SK-N-MC (cell line): ENCODE measurements around the gene SYNPO.
A peak's percentile ranks its signal among the peaks of the same experiment; 100 is the strongest.

Experiments used
- DNase-seq: peaks from one replicate; pipeline ENCODE4 v3.0.0-alpha.2; 2011; ENCODE audit warnings: low read depth, low spot score
- H3K27ac ChIP-seq: fragments of 200-600 bp; sonication (generic); 2 replicates; pipeline ENCODE4 v1.5.1; 2016; ENCODE audit warnings: mixed run types
- H3K36me3 ChIP-seq: fragments of 200-600 bp; sonication (generic); 2 replicates; pipeline ENCODE4 v1.6.1; 2017; ENCODE audit warnings: antibody characterized with exemption, low read length, mixed read lengths; ENCODE audit not compliant: insufficient read depth
- H3K4me3 ChIP-seq: fragments of 200-600 bp; sonication (generic); 2 replicates; pipeline ENCODE4 v1.5.1; 2016
- H3K9ac ChIP-seq: fragments of 200-600 bp; sonication (generic); 2 replicates; pipeline ENCODE4 v1.8.0; 2017; ENCODE audit warnings: mixed run types, mixed read lengths; ENCODE audit not compliant: insufficient read length
- H3K9me3 ChIP-seq: fragments of 200-600 bp; sonication (generic); 2 replicates; pipeline ENCODE4 v1.6.1; 2017; ENCODE audit warnings: low read depth, mild to moderate bottlenecking, antibody characterized with exemption, low read length, moderate library complexity, mixed read lengths
- EZH2 ChIP-seq: fragments of 200-600 bp; sonication (generic); IDR thresholded peaks from one replicate; pipeline ENCODE4 v1.6.1; 2017; ENCODE audit warnings: antibody characterized with exemption
- FOXP2 ChIP-seq: optimal IDR thresholded peaks from 2 replicates; pipeline ENCODE3; 2011; ENCODE audit warnings: mild to moderate bottlenecking, moderate library complexity; ENCODE audit not compliant: insufficient read depth; ENCODE audit errors: extremely low read length, control extremely low read depth
- POLR2AphosphoS5 ChIP-seq: IDR thresholded peaks from 2 replicates; pipeline ENCODE4 v1.6.1; 2012; ENCODE audit warnings: mild to moderate bottlenecking, low read depth, low read length, borderline replicate concordance

SYNPO gene

GRCh38 chr5:150640311-150641005 lies at the start of gene SYNPO:
Gene SYNPO, plus strand, starts transcription at chr5:150640660. Its CDS starts 7,616 bp downstream, at chr5:150648276.
- Histone ChIP-seq H3K9ac (peak within 1 kb of the TSS; percentile 15), H3K4me3 (no peak within 1 kb of the TSS), H3K36me3 (no peaks in the 10 kb centered on the region), H3K27ac (no peak within 1 kb of the TSS; the same call in 1 of the 2 replicates), H3K9me3 (no peaks in the 10 kb centered on the region)
- DNase-seq: no peak
- TF ChIP-seq FOXP2 (no peak), POLR2AphosphoS5 (no peak), EZH2 (no peak)

- H3K4me3 ChIP-seq: no peak overlapping the region
- H3K36me3 ChIP-seq: no peaks in the 10 kb centered on the region
- no peaks in the 10 kb centered on the region for H3K9me3 ChIP-seq
- peak overlapping the region; percentile 34 for H3K9ac ChIP-seq
- TF ChIP-seq POLR2AphosphoS5 (no peak), EZH2 (no peak), FOXP2 (no peak)
- no peak for DNase-seq
- no peak overlapping the region for H3K27ac ChIP-seq
These were observed 49.3 kb upstream of the SYNPO start for GRCh38 chr5:150590979-150591695.

- TF ChIP-seq EZH2 (no peak), FOXP2 (no peak), POLR2AphosphoS5 (no peak)
- H3K9me3 ChIP-seq: no peaks in the 10 kb centered on the region
- H3K36me3 ChIP-seq: no peaks in the 10 kb centered on the region
- DNase-seq: no peak
- H3K4me3 ChIP-seq: no peak overlapping the region
- H3K27ac ChIP-seq: no peak overlapping the region
- no peak overlapping the region for H3K9ac ChIP-seq
These were observed 46.9 kb upstream of the SYNPO start for GRCh38 chr5:150593593-150593992.

GRCh38 chr5:150593996-150594395 lies 46.5 kb upstream of the SYNPO start:
- TF ChIP-seq FOXP2: no peak
- TF ChIP-seq POLR2AphosphoS5: no peak
- no peak for TF ChIP-seq EZH2
- Histone ChIP-seq H3K9ac (no peak overlapping the region), H3K36me3 (no peaks in the 10 kb centered on the region), H3K4me3 (no peak overlapping the region), H3K27ac (no peak overlapping the region), H3K9me3 (no peaks in the 10 kb centered on the region)
- DNase-seq: no peak

GRCh38 chr5:150595466-150596031 lies 44.9 kb upstream of the SYNPO start:
- peak overlapping the region; percentile 62 for H3K9ac ChIP-seq
- no peak for TF ChIP-seq POLR2AphosphoS5
- no peak for TF ChIP-seq EZH2
- TF ChIP-seq FOXP2: no peak
- H3K9me3 ChIP-seq: no peaks in the 10 kb centered on the region
- peak overlapping the region; percentile 61 for H3K4me3 ChIP-seq
- H3K27ac ChIP-seq: peak overlapping the region; percentile 95
- DNase-seq: no peak
- no peaks in the 10 kb centered on the region for H3K36me3 ChIP-seq

- H3K9ac ChIP-seq: peak overlapping the region; percentile 62
- no peaks in the 10 kb centered on the region for H3K9me3 ChIP-seq
- H3K27ac ChIP-seq: peak overlapping the region; percentile 95
- peak overlapping the region; percentile 61 for H3K4me3 ChIP-seq
- TF ChIP-seq POLR2AphosphoS5: peak; percentile 59; the same call in 1 of the 2 replicates
- no peak for TF ChIP-seq EZH2
- TF ChIP-seq FOXP2: no peak
- DNase-seq: peak; percentile 75
- no peaks in the 10 kb centered on the region for H3K36me3 ChIP-seq
These were observed 44.1 kb upstream of the SYNPO start for GRCh38 chr5:150596313-150596712.

GRCh38 chr5:150596826-150597225 lies 43.6 kb upstream of the SYNPO start:
- TF ChIP-seq POLR2AphosphoS5 (no peak), EZH2 (no peak), FOXP2 (no peak)
- no peak for DNase-seq
- Histone ChIP-seq H3K9ac (no peak overlapping the region), H3K4me3 (peak overlapping the region; percentile 61), H3K36me3 (no peaks in the 10 kb centered on the region), H3K9me3 (no peaks in the 10 kb centered on the region), H3K27ac (peak overlapping the region; percentile 95)

GRCh38 chr5:150598006-150598405 lies 42.5 kb upstream of the SYNPO start:
- TF ChIP-seq FOXP2: no peak
- TF ChIP-seq EZH2: no peak
- Histone ChIP-seq H3K9ac (peak overlapping the region; percentile 5), H3K36me3 (no peaks in the 10 kb centered on the region), H3K9me3 (no peaks in the 10 kb centered on the region), H3K4me3 (no peak overlapping the region), H3K27ac (peak overlapping the region; percentile 91)
- no peak for DNase-seq
